HEK293 (cell line): ENCODE results near the gene CELA2A.

Experiments
- CTCF ChIA-PET: fragments of 350-600 bp; formaldehyde crosslinking; extraction: SDS; loops from one replicate; lab custom pipeline; 2021; ENCODE audit warnings: antibody characterized with exemption; lab: Yijun Ruan, JAX
- POLR2A ChIA-PET: fragments of 300-600 bp; formaldehyde crosslinking; extraction: SDS; loops from one replicate; lab custom pipeline; 2020; ENCODE audit warnings: antibody characterized with exemption, inconsistent platforms; lab: Yijun Ruan, JAX
- H3K27ac ChIP-seq: fragments of 200-500 bp; sonication (Bioruptor generic); 2 replicates; pipeline ENCODE4 v1.5.1; 2014; ENCODE audit warnings: low read depth, low read length, control low read depth, inconsistent platforms; ENCODE audit errors: extremely low read depth
- H3K36me3 ChIP-seq, 2 experiments: fragments of 200-500 bp in 1 of 2; sonication (Bioruptor generic) in 1 of 2; 1 replicate in 1 of 2; 2 replicates in 1 of 2; pipeline ENCODE4 v1.5.1; 2014 to 2017; ENCODE audit warnings: inconsistent platforms in 2 of 2, low read length in 2 of 2; ENCODE audit not compliant: control insufficient read depth in 2 of 2, insufficient read depth in 1 of 2
- H3K4me1 ChIP-seq: fragments of 200-500 bp; sonication (Bioruptor generic); 2 replicates; pipeline ENCODE4 v1.5.1; 2014; ENCODE audit warnings: mild to moderate bottlenecking, low read length, inconsistent platforms; ENCODE audit not compliant: control insufficient read depth, insufficient read depth
- H3K4me3 ChIP-seq: 2 replicates; pipeline ENCODE4 v1.5.1; 2011; ENCODE audit warnings: low read depth, mild to moderate bottlenecking, control low read depth, low read length, moderate library complexity
- H3K9me3 ChIP-seq: fragments of 200-500 bp; sonication (Bioruptor generic); 2 replicates; pipeline ENCODE4 v1.5.1; 2014; ENCODE audit warnings: low read depth, low read length, inconsistent platforms; ENCODE audit not compliant: control insufficient read depth, insufficient read depth
- ELK4 ChIP-seq: IDR thresholded peaks from 2 replicates; pipeline ENCODE4 v1.6.1; 2011; ENCODE audit warnings: mild to moderate bottlenecking, low read depth, low read length, borderline replicate concordance
- KLF17 ChIP-seq: fragments of 450-650 bp; formaldehyde crosslinking; IDR thresholded peaks from 2 replicates; pipeline ENCODE4 v1.5.1; 2016; ENCODE audit warnings: missing biosample characterization, missing genetic modification characterization
- KLF9 ChIP-seq: fragments of 450-650 bp; formaldehyde crosslinking; IDR thresholded peaks from 2 replicates; pipeline ENCODE4 v1.5.1; 2016; ENCODE audit warnings: missing biosample characterization, missing genetic modification characterization, low read depth
- PRDM6 ChIP-seq: fragments of 450-650 bp; formaldehyde crosslinking; IDR thresholded peaks from 2 replicates; pipeline ENCODE4 v1.5.1; 2017; ENCODE audit warnings: missing biosample characterization, missing genetic modification characterization
- SALL2 ChIP-seq: fragments of 450-650 bp; formaldehyde crosslinking; IDR thresholded peaks from 2 replicates; pipeline ENCODE4 v1.5.0; 2017; ENCODE audit warnings: missing biosample characterization, mild to moderate bottlenecking, missing genetic modification characterization, borderline replicate concordance
- SCRT1 ChIP-seq: fragments of 450-650 bp; formaldehyde crosslinking; IDR thresholded peaks from 2 replicates; pipeline ENCODE4 v1.5.1; 2016; ENCODE audit warnings: missing biosample characterization, missing genetic modification characterization, borderline replicate concordance
- TCF7L2 ChIP-seq: IDR thresholded peaks from 2 replicates; pipeline ENCODE4 v1.6.1; 2011; ENCODE audit warnings: low read depth, mild to moderate bottlenecking, inconsistent platforms, low read length, moderate library complexity, borderline replicate concordance
- TRIM28 ChIP-seq: IDR thresholded peaks from 2 replicates; pipeline ENCODE4 v1.6.1; 2011; ENCODE audit warnings: low read length, control low read depth, borderline replicate concordance
- YY1 ChIP-seq: fragments of 450-650 bp; formaldehyde crosslinking; IDR thresholded peaks from 2 replicates; pipeline ENCODE4 v1.5.1; 2018; ENCODE audit warnings: missing biosample characterization, missing genetic modification characterization
- ZBTB17 ChIP-seq: fragments of 450-650 bp; formaldehyde crosslinking; IDR thresholded peaks from 2 replicates; pipeline ENCODE4 v1.5.1; 2016; ENCODE audit warnings: missing biosample characterization, missing genetic modification characterization
- ZBTB21 ChIP-seq: fragments of 450-650 bp; formaldehyde crosslinking; IDR thresholded peaks from 2 replicates; pipeline ENCODE4 v1.5.1; 2017; ENCODE audit warnings: missing biosample characterization, missing genetic modification characterization
- ZNF121 ChIP-seq: fragments of 450-650 bp; formaldehyde crosslinking; IDR thresholded peaks from 2 replicates; pipeline ENCODE4 v1.5.1; 2016; ENCODE audit warnings: missing biosample characterization, missing genetic modification characterization
- ZNF239 ChIP-seq: fragments of 450-650 bp; formaldehyde crosslinking; IDR thresholded peaks from 2 replicates; pipeline ENCODE4 v1.5.1; 2016; ENCODE audit warnings: missing biosample characterization, missing genetic modification characterization
- ZNF354C ChIP-seq: fragments of 450-650 bp; formaldehyde crosslinking; IDR thresholded peaks from 2 replicates; pipeline ENCODE4 v1.5.1; 2016; ENCODE audit warnings: missing biosample characterization, missing genetic modification characterization, low read depth, borderline replicate concordance
- ZNF366 ChIP-seq: fragments of 450-650 bp; formaldehyde crosslinking; conservative IDR thresholded peaks from 2 replicates; pipeline ENCODE4 v1.5.1; 2016; ENCODE audit warnings: missing biosample characterization, missing genetic modification characterization
- ZNF404 ChIP-seq: fragments of 450-650 bp; formaldehyde crosslinking; IDR thresholded peaks from 2 replicates; pipeline ENCODE4 v1.5.1; 2017; ENCODE audit warnings: missing biosample characterization, missing genetic modification characterization
- ZNF423 ChIP-seq: fragments of 450-650 bp; formaldehyde crosslinking; IDR thresholded peaks from 2 replicates; pipeline ENCODE4 v1.5.1; 2016; ENCODE audit warnings: missing biosample characterization, missing genetic modification characterization
- ZNF48 ChIP-seq: fragments of 450-650 bp; formaldehyde crosslinking; IDR thresholded peaks from 2 replicates; pipeline ENCODE4 v1.5.1; 2016; ENCODE audit warnings: missing biosample characterization, missing genetic modification characterization
- ZNF558 ChIP-seq: fragments of 450-650 bp; formaldehyde crosslinking; IDR thresholded peaks from 2 replicates; pipeline ENCODE4 v1.5.1; 2016; ENCODE audit warnings: missing biosample characterization, missing genetic modification characterization
- ZNF561 ChIP-seq: fragments of 450-650 bp; IDR thresholded peaks from 2 replicates; pipeline ENCODE4 v1.5.1; 2018; ENCODE audit warnings: missing biosample characterization, missing genetic modification characterization, borderline replicate concordance
- ZNF585B ChIP-seq: fragments of 450-650 bp; formaldehyde crosslinking; IDR thresholded peaks from 2 replicates; pipeline ENCODE4 v1.5.1; 2016; ENCODE audit warnings: missing biosample characterization, missing genetic modification characterization
- ZNF600 ChIP-seq: fragments of 450-650 bp; formaldehyde crosslinking; IDR thresholded peaks from 2 replicates; pipeline ENCODE4 v1.5.1; 2016; ENCODE audit warnings: missing biosample characterization, missing genetic modification characterization
- ZNF639 ChIP-seq: fragments of 450-650 bp; formaldehyde crosslinking; IDR thresholded peaks from 2 replicates; pipeline ENCODE4 v1.5.1; 2016; ENCODE audit warnings: missing biosample characterization, missing genetic modification characterization
- ZNF654 ChIP-seq: fragments of 450-650 bp; formaldehyde crosslinking; IDR thresholded peaks from 2 replicates; pipeline ENCODE4 v1.5.1; 2016; ENCODE audit warnings: low read depth, missing biosample characterization, missing genetic modification characterization
- ZNF707 ChIP-seq: fragments of 450-650 bp; formaldehyde crosslinking; IDR thresholded peaks from 2 replicates; pipeline ENCODE4 v1.5.1; 2016; ENCODE audit warnings: missing biosample characterization, missing genetic modification characterization
- ZNF776 ChIP-seq: fragments of 450-650 bp; formaldehyde crosslinking; IDR thresholded peaks from 2 replicates; pipeline ENCODE4 v1.5.0; 2017; ENCODE audit warnings: missing biosample characterization, missing genetic modification characterization, borderline replicate concordance
- ZNF830 ChIP-seq: fragments of 450-650 bp; IDR thresholded peaks from 2 replicates; pipeline ENCODE4 v1.5.0; 2018; ENCODE audit warnings: missing biosample characterization, missing genetic modification characterization, low read depth, mild to moderate bottlenecking, moderate library complexity

The CELA2A gene

GRCh38 chr1:15451014-15451722 is 5.4 kb upstream of the CELA2A start:
- Histone ChIP-seq H3K4me3 (no peak overlapping the region), H3K27ac (no peak overlapping the region), H3K4me1 (no peaks in the 10 kb centered on the region), H3K36me3 (no peaks in the 10 kb centered on the region), H3K9me3 (no peaks in the 10 kb centered on the region)
- TF ChIP-seq SALL2: no peak
- no peak for TF ChIP-seq ZNF585B (tag by site-specific recombination)
- no peak for TF ChIP-seq ZNF707 (tag by site-specific recombination)
- TF ChIP-seq YY1 (tag by site-specific recombination): no peak
- no peak for TF ChIP-seq ZNF830 (tag by site-specific recombination)
- TF ChIP-seq TRIM28: no peak
- TF ChIP-seq ZNF561 (tag by site-specific recombination): no peak
- no peak for TF ChIP-seq ZNF600
- no peak for TF ChIP-seq ZNF354C
- no peak for TF ChIP-seq TCF7L2
- TF ChIP-seq PRDM6: no peak
- no peak for TF ChIP-seq SCRT1
- ChIA-PET CTCF (no interaction called here), POLR2A (no interaction called here)

- CTCF ChIA-PET: interaction anchor here (0.7 kb wide), 1 partner anchor 363 kb away, joined by 3 read pairs; no protein-coding TSS in a partner anchor
- no peak overlapping the region for H3K4me3 ChIP-seq
- TF ChIP-seq ZNF121: no peak
- TF ChIP-seq ZNF654 (tag by site-specific recombination): no peak
- no peak for TF ChIP-seq ZNF404 (tag by site-specific recombination)
- TF ChIP-seq ELK4: no peak
- TF ChIP-seq ZNF423 (tag by site-specific recombination): no peak
- TF ChIP-seq KLF17 (tag by site-specific recombination): no peak
- TF ChIP-seq KLF9 (tag by site-specific recombination): no peak
- no peak for TF ChIP-seq ZBTB21 (tag by site-specific recombination)
- TF ChIP-seq ZNF366 (tag by site-specific recombination): no peak
- TF ChIP-seq ZNF639 (tag by site-specific recombination): no peak
- TF ChIP-seq ZNF776 (tag by site-specific recombination): no peak
- no peak for TF ChIP-seq ZNF239 (tag by site-specific recombination)
- TF ChIP-seq ZBTB17: no peak
- no peak for TF ChIP-seq ZNF48
- no peak for TF ChIP-seq ZNF558 (tag by site-specific recombination)
- TF ChIP-seq, all 188 proteins: peak for 0
- H3K9me3 ChIP-seq: no peaks in the 10 kb centered on the region
- POLR2A ChIA-PET: no interaction called here
- no peaks in the 10 kb centered on the region for H3K36me3 ChIP-seq
- no peaks in the 10 kb centered on the region for H3K4me1 ChIP-seq
- no peak overlapping the region for H3K27ac ChIP-seq
Measured at GRCh38 chr1:15452216-15452615, 4.3 kb upstream of the CELA2A start.
